Neuronal stem cell (in vitro differentiated cells): Measurements from ENCODE around the gene DOCK4.

Experiments
- DNase-seq: peaks from one replicate; pipeline ENCODE4 v3.0.0-alpha.2; 2013; ENCODE audit warnings: low spot score
- H2AFZ ChIP-seq: one replicate; pipeline ENCODE4 v1.6.1; 2013; ENCODE audit warnings: mild to moderate bottlenecking, low read length, inconsistent platforms
- H2AK5ac ChIP-seq: 2 replicates; pipeline ENCODE4 v1.6.1; 2013; ENCODE audit warnings: low read depth, mild to moderate bottlenecking, inconsistent platforms, low read length, moderate library complexity, mixed read lengths
- H2BK120ac ChIP-seq: 2 replicates; pipeline ENCODE4 v1.6.1; 2013; ENCODE audit warnings: low read depth, mild to moderate bottlenecking, inconsistent platforms, low read length, moderate library complexity, mixed read lengths
- H2BK12ac ChIP-seq: one replicate; pipeline ENCODE4 v1.6.1; 2013; ENCODE audit warnings: low read length, inconsistent platforms
- H2BK15ac ChIP-seq: 2 replicates; pipeline ENCODE4 v1.6.1; 2013; ENCODE audit warnings: mild to moderate bottlenecking, low read length, inconsistent platforms, mixed read lengths
- H2BK5ac ChIP-seq: one replicate; pipeline ENCODE4 v1.6.1; 2013; ENCODE audit warnings: inconsistent platforms, mild to moderate bottlenecking, low read length, moderate library complexity
- H3K14ac ChIP-seq: one replicate; pipeline ENCODE4 v1.6.1; 2013; ENCODE audit warnings: low read length, inconsistent platforms
- H3K18ac ChIP-seq: 2 replicates; pipeline ENCODE4 v1.6.1; 2013; ENCODE audit warnings: low read length, inconsistent platforms
- H3K23ac ChIP-seq: 2 replicates; pipeline ENCODE4 v1.6.1; 2013; ENCODE audit warnings: low read depth, mild to moderate bottlenecking, mixed read lengths, low read length, inconsistent platforms; ENCODE audit not compliant: poor library complexity
- H3K27ac ChIP-seq: replicated peaks from 3 replicates; pipeline ENCODE4 v1.5.1; 2013; ENCODE audit warnings: low read length, inconsistent platforms
- H3K27me3 ChIP-seq, 3 experiments: 2 replicates each; pipeline ENCODE4 v1.6.1; 2013; ENCODE audit warnings: low read length in 3 of 3, mild to moderate bottlenecking in 2 of 3, inconsistent platforms in 1 of 3, low read depth in 1 of 3, mixed read lengths in 1 of 3, moderate library complexity in 1 of 3; ENCODE audit not compliant: control insufficient read depth in 3 of 3, insufficient read depth in 3 of 3
- H3K36me3 ChIP-seq, 2 donors: replicated peaks in 1 of 2; 2 replicates each; pipeline ENCODE4 v1.6.1; 2013; ENCODE audit warnings: low read length in 2 of 2; ENCODE audit not compliant: control insufficient read depth in 2 of 2, insufficient read depth in 2 of 2
- H3K4ac ChIP-seq: 2 replicates; pipeline ENCODE4 v1.6.1; 2013; ENCODE audit warnings: inconsistent platforms, mild to moderate bottlenecking, low read length, moderate library complexity
- H3K4me1 ChIP-seq, 2 donors: 1 replicate in 1 of 2; 2 replicates in 1 of 2; pipeline ENCODE4 v1.6.1; 2013; ENCODE audit warnings: low read length in 2 of 2, low read depth in 1 of 2; ENCODE audit not compliant: control insufficient read depth in 2 of 2, insufficient read depth in 1 of 2
- H3K4me2 ChIP-seq: one replicate; pipeline ENCODE4 v1.6.1; 2013; ENCODE audit warnings: mild to moderate bottlenecking, low read length, inconsistent platforms; ENCODE audit not compliant: insufficient read depth, poor library complexity, severe bottlenecking
- H3K4me3 ChIP-seq, 2 donors: 2 replicates each; pipeline ENCODE4 v1.5.1; 2013; ENCODE audit warnings: low read length in 2 of 2, mild to moderate bottlenecking in 2 of 2, inconsistent platforms in 1 of 2, moderate library complexity in 1 of 2
- H3K79me1 ChIP-seq: one replicate; pipeline ENCODE4 v1.6.1; 2013; ENCODE audit warnings: low read depth, mild to moderate bottlenecking, inconsistent platforms, low read length, moderate library complexity
- H3K9ac ChIP-seq: one replicate; pipeline ENCODE4 v1.6.1; 2013; ENCODE audit warnings: mild to moderate bottlenecking, low read depth, low read length, inconsistent platforms; ENCODE audit not compliant: poor library complexity
- H3K9me3 ChIP-seq, 2 donors: replicated peaks in 1 of 2; 2 replicates each; pipeline versions ENCODE3 to v1.6.1; 2013; ENCODE audit warnings: low read length in 2 of 2, mild to moderate bottlenecking in 2 of 2, inconsistent platforms in 1 of 2, low read depth in 1 of 2, mixed read lengths in 1 of 2, moderate library complexity in 1 of 2; ENCODE audit not compliant: control insufficient read depth in 2 of 2, insufficient read depth in 1 of 2
- H4K8ac ChIP-seq: one replicate; pipeline ENCODE4 v1.6.1; 2013; ENCODE audit warnings: low read depth, mild to moderate bottlenecking, inconsistent platforms, low read length, moderate library complexity
- H4K91ac ChIP-seq: one replicate; pipeline ENCODE4 v1.6.1; 2013; ENCODE audit warnings: low read length, low read depth, mild to moderate bottlenecking, inconsistent platforms; ENCODE audit not compliant: poor library complexity
- WGBS, 2 donors: extraction: QIAGEN DNeasy Blood & Tissue Kit; methylation state at CpG; one replicate each; pipeline ENCODE4 v1.1.7; 2013; ENCODE audit warnings: missing lambda C conversion rate in 2 of 2, mixed read lengths in 1 of 2; ENCODE audit not compliant: insufficient read length in 2 of 2, insufficient replicate concordance in 1 of 2; ENCODE audit errors: extremely low coverage in 2 of 2; 5-methylcytosine and 5-hydroxymethylcytosine counted together

The DOCK4 gene

GRCh38 chr7:112089551-112089950 is 116.6 kb downstream of the DOCK4 start:
- Histone ChIP-seq H3K4me1 (peaks cover 2 to 4% of the 10 kb centered on the region in 2 donors), H3K14ac (no peak overlapping the region), H3K9ac (no peak overlapping the region), H3K79me1 (no peaks in the 10 kb centered on the region), H3K4me2 (no peak overlapping the region), H3K27ac (no peak overlapping the region), H3K23ac (no peak overlapping the region), H4K91ac (no peak overlapping the region), H2BK15ac (no peak overlapping the region), H2BK120ac (no peak overlapping the region), H2AK5ac (no peak overlapping the region), H3K18ac (no peak overlapping the region), H2BK12ac (no peak overlapping the region), H3K4me3 (no peak overlapping the region), H2AFZ (no peak overlapping the region), H2BK5ac (no peak overlapping the region), H3K27me3 (no peaks in the 10 kb centered on the region), H4K8ac (no peak overlapping the region), H3K4ac (no peak overlapping the region), H3K9me3 (peaks cover 0 to 3% of the 10 kb centered on the region in 2 donors), H3K36me3 (no peaks in the 10 kb centered on the region)
- WGBS, 2 donors = no CpG with 5 or more reads among the region's 4 CpGs
- no peak for DNase-seq

DNA sequence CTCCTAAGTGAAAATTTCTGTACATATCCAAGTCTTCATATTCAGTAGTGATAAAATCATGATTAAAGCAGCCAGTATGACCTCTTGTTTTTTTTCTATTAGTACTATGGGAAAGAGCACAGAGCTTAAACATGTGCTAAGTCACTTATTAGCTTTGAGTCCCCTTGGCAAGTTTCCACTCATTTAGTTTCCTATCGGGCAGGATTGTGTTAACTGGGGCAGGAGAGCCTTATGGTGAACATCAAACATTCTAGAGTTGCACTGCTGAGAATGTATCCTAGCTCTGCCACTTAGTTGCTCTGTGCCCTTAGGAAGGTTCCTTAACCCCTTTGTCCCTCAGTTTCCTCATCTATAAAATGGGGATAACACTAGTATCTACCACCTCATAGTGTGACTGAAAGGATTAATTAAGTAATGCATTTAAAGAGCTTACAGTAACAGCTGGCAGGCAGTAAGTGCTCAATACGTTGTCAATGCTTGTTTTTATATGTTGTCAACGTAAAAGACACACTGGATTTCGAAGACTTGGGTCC is 117.6 kb downstream of the DOCK4 start:
- no peak for DNase-seq
- H4K8ac ChIP-seq = no peak overlapping the region
- no peak overlapping the region for H3K27ac ChIP-seq
- H2BK12ac ChIP-seq = no peak overlapping the region
- H3K79me1 ChIP-seq = no peaks in the 10 kb centered on the region
- no peak overlapping the region for H3K4me3 ChIP-seq
- H2AK5ac ChIP-seq = no peak overlapping the region
- no peak overlapping the region for H4K91ac ChIP-seq
- no peak overlapping the region for H3K14ac ChIP-seq
- no peak overlapping the region for H2BK5ac ChIP-seq
- no peak overlapping the region for H3K4me2 ChIP-seq
- no peak overlapping the region for H3K18ac ChIP-seq
- H3K4ac ChIP-seq = no peak overlapping the region
- no peak overlapping the region for H2BK120ac ChIP-seq
- peaks cover 0 to 2% of the 10 kb centered on the region in 2 donors for H3K9me3 ChIP-seq
- WGBS, 2 donors = no CpG with 5 or more reads among the region's 4 CpGs
- no peak overlapping the region for H2AFZ ChIP-seq
- peaks cover 2 to 4% of the 10 kb centered on the region in 2 donors for H3K4me1 ChIP-seq
- no peak overlapping the region for H3K23ac ChIP-seq
- no peaks in the 10 kb centered on the region for H3K27me3 ChIP-seq
- no peak overlapping the region for H2BK15ac ChIP-seq
- H3K9ac ChIP-seq = no peak overlapping the region
- H3K36me3 ChIP-seq = no peaks in the 10 kb centered on the region

DNA sequence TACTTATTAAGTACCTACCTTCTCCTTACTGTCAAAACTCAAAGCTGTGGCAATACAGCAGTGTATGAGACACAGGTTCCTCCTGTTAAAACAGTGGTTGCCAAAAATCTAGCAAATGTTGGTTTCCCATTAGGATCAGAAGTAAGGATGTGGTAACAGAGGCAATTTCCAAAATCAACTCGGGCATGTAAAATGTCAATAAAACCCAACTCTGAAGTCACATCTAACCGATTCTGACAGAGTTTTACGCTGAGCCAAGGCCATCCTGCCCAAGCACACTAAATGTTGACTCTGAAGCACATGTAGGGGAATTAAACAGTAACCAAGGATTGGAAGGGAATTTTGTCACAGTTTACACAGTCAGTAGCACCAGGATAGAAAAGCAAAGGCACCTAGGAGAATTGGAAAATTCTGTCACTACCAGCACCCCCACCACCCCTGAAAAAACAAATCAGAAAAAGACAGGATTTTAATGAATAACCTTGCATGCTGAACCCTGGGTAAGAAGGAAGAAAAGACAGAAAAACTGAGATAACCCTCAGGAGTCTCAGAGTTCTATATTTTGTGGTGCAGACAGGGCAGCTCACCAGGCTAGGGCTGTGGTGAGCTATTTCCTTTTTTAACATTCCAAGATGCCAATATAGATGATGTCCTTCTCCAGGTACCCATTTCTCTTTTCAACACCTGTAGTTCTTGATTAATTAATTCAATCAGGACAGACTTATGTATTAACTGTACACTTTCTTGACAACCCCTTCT is 119.5 kb downstream of the DOCK4 start:
- no peak overlapping the region for H4K91ac ChIP-seq
- no peaks in the 10 kb centered on the region for H3K36me3 ChIP-seq
- H3K4me3 ChIP-seq = no peak overlapping the region
- H2BK5ac ChIP-seq = no peak overlapping the region
- H3K18ac ChIP-seq = no peak overlapping the region
- WGBS, 2 donors = no CpG with 5 or more reads among the region's 3 CpGs
- H2AK5ac ChIP-seq = no peak overlapping the region
- H3K23ac ChIP-seq = no peak overlapping the region
- no peak for DNase-seq
- H2BK12ac ChIP-seq = no peak overlapping the region
- H3K9me3 ChIP-seq = peaks cover 0 to 2% of the 10 kb centered on the region in 2 donors
- H3K27me3 ChIP-seq = no peaks in the 10 kb centered on the region
- no peaks in the 10 kb centered on the region for H3K4me1 ChIP-seq
- no peak overlapping the region for H3K4me2 ChIP-seq
- H3K9ac ChIP-seq = no peak overlapping the region
- H2BK15ac ChIP-seq = no peak overlapping the region
- H3K14ac ChIP-seq = no peak overlapping the region
- no peak overlapping the region for H2BK120ac ChIP-seq
- H3K79me1 ChIP-seq = no peaks in the 10 kb centered on the region
- no peak overlapping the region for H3K27ac ChIP-seq
- H4K8ac ChIP-seq = no peak overlapping the region
- no peak overlapping the region for H2AFZ ChIP-seq
- H3K4ac ChIP-seq = no peak overlapping the region

- Histone ChIP-seq H2BK5ac (no peak overlapping the region), H3K4ac (no peak overlapping the region), H3K14ac (no peak overlapping the region), H4K8ac (no peak overlapping the region), H4K91ac (no peak overlapping the region), H3K27me3 (no peaks in the 10 kb centered on the region), H3K18ac (no peak overlapping the region), H2BK12ac (no peak overlapping the region), H2BK15ac (no peak overlapping the region), H3K27ac (no peak overlapping the region), H2AK5ac (no peak overlapping the region), H2BK120ac (no peak overlapping the region), H3K9me3 (peaks cover 0 to 2% of the 10 kb centered on the region in 2 donors), H3K4me3 (no peak overlapping the region), H3K4me1 (no peaks in the 10 kb centered on the region), H3K23ac (no peak overlapping the region), H3K36me3 (no peaks in the 10 kb centered on the region), H3K79me1 (no peaks in the 10 kb centered on the region), H3K4me2 (no peak overlapping the region), H3K9ac (no peak overlapping the region), H2AFZ (no peak overlapping the region)
- no CpG with 5 or more reads among the region's 3 CpGs for WGBS, 2 donors
- DNase-seq = no peak
These were observed 121.7 kb downstream of the DOCK4 start for GRCh38 chr7:112084520-112084971.
